GM19463 (cell line): ENCODE data around the gene NT5C3B.

Source experiments
- ATAC-seq: cut with Tn5 transposase; IDR thresholded peaks from one replicate; pipeline ENCODE4 v1.9.1; 2021; ENCODE audit warnings: mild to moderate bottlenecking, moderate library complexity; ENCODE audit not compliant: unreplicated experiment

The NT5C3B gene

GRCh38 chr17:41811549-41812380 lies 24.3 kb downstream of the NT5C3B start, which contains the start of gene P3H4:
TSS of gene P3H4 (minus strand) at chr17:41811949. CDS start at chr17:41811915, 34 bp downstream.
- no peak for ATAC-seq

- ATAC-seq = no peak
These were observed 25.1 kb downstream of the NT5C3B start for GRCh38 chr17:41810659-41811548.

DNA sequence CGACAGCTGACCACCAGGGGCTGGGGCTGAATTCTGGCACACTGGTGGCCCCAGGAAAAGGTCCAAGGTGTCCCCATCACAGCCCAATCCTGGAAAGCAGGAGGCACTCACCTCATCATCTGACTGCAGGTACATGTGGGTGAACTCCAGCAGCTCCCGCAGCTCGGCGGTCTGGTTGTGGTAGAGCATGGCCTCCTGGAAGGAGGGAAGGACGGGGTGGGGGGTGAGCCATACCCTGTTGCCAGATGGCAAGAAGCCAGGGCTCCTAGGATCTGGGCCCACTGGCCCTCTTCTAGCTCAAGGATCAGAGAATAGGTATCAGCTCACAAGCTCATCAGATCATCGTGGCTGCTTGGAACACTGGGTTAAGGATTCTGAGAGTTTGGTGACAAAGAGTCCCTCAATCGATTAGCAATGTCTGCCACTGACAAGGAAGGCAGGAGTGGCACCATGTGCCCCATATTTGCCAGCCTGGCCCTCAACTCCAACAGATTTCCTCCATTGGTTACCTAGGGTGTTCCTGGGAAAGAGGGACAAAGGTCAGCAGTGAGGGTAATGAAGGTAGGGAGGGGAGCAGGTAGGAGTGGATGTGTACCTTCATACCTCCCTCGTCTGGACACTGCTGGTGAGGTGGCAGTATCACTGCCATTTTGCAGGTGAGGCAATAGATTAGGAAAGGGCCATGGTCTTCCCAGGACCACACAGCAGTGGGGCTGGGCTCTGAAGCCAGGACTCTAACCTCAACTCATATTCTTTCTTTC lies 29.2 kb downstream of the NT5C3B start:
- ATAC-seq = no peak

GRCh38 chr17:41803049-41804020 lies 32.7 kb downstream of the NT5C3B start:
- ATAC-seq = no peak

DNA sequence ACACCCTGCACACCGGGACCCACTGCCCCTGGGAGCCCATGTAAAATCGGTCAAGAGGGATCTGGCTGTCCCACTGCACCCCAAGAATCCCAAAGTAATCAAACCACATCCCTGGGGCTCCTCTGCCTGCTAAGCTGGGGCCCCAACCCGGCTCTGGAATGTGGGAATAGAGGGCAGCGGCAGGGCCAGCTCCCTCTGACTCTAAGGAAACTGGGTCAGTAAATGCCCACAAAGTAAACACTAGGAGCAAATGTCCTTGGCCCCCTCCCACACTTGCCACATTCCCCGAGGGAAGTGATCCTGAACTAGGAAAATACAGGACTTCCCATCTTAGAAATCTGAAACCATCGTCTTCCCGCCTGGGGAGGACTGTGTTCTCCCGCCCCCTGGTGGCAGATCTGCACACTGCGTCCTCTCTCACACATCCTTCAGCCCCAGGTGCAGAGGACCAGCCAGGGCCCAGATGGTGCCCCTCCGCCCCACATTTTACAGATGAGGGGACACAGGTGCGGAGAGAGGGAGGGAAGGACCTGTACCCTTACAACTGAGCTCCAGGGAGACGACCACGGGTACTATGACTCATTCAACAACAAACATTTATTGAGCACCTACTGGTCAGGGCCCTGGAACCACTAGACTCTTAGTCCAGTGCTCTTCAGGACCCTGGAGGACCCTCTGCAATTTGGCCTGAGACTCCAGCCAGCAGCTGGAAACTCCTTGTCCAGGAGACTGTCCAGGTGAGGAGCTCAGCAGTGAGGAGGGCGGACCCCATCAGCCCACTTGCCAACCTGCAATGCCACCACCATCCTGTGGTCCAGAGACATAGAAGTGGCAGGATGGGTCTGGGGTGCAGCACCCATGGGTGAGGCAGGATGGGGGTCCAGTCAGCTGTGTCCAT lies 34.4 kb downstream of the NT5C3B start:
- no peak for ATAC-seq

GRCh38 chr17:41800601-41801373 lies 35.2 kb downstream of the NT5C3B start:
- ATAC-seq = no peak

- no peak for ATAC-seq
These were observed 36.7 kb downstream of the NT5C3B start for GRCh38 chr17:41799366-41799765.

GRCh38 chr17:41797377-41797776 lies 38.7 kb downstream of the NT5C3B start:
- ATAC-seq = no peak

DNA sequence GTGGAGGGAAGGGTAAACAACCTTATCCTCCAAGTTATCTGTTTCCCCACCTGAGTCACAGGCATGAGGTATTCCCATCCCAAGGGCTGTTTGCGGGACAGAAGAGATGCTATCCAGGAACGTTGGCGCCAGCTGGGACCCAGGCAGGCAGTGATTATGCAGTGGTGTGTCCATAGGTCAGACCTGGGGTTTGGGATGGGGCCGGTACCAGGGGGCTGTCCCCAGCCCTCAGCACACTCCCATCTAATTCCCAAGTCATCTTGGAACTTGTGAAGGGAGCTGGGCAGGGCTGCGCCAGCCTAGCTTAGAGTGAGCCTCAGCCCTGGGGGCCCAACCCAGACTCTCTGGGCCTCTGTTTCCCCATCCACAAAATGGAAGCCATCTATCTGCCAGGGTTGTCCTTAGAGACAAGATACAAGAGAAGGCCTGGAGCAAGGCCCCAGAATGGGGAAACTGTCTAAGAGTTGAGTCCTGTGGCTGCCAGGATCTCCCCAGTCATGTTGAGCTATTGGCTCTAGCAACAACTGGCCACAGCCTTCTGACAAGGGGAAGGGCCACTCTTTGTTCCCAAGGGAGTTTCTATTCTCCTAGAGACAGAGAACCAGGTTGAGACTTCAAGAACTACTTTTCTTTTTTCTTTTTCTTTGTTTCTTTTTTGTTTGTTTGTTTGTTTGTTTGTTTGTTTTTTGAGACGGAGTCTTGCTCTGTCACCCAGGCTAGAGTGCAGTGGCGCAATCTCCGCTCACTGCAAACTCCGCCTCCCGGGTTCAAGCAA lies 39.7 kb downstream of the NT5C3B start:
- ATAC-seq = no peak

DNA sequence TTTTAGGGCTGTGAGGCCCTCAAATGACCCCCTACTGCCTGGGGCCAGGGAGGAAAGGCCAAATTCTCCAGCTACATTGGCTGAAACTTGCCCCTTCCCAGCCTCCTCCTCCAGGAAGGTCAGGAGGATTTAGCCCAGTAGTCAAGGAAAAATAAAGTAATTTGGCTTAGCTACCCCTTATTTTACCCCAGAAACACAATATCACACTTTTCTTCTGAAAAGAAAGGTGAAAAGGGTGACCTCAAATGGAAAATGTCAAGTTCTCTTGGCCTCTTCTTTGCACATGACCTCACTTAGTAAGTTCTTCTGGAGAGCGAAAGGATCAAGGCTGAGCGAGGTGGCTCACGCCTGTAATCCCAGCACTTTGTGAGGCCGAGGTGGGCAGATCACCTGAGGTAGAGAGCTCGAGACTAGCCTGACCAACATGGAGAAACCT lies 41.5 kb downstream of the NT5C3B start:
- ATAC-seq = no peak

DNA sequence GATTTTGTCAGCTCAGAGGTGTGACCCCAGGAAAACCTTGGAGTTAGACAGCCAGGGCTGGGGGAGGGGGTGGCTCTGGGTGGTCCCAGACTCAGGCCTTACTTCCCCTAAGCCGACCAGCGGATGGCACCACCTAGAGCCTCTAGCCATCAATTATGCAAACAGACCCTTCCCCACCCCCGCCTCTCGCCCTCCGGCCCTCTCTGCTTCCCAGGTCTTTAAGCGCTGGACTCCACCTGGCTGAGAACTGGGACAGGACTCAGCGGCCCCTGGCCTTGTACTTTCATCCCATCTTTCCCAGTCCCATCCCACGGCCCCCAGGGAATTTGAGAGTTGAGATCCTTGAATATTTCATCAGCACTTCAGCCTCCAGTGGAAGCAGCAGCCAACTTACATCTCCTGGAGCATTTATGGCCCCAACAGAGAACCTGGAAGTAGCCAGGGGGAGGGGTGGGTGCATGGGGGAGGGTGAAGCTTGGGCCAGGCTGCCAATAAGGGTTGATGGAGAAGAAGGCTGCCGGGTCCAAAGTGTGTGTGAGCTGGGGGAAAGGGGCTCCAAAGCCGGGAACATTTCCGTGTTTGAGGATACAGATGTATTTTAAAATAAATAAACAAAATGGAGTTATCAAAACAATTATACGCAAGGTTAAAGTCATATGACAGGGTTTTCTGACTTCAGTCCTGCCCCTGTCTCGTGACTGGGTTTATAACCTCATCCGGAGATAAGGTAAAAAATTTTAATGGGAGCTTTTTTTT lies 42.1 kb downstream of the NT5C3B start:
- no peak for ATAC-seq

- ATAC-seq = no peak
These were observed 42.9 kb downstream of the NT5C3B start for GRCh38 chr17:41792845-41793783.

DNA sequence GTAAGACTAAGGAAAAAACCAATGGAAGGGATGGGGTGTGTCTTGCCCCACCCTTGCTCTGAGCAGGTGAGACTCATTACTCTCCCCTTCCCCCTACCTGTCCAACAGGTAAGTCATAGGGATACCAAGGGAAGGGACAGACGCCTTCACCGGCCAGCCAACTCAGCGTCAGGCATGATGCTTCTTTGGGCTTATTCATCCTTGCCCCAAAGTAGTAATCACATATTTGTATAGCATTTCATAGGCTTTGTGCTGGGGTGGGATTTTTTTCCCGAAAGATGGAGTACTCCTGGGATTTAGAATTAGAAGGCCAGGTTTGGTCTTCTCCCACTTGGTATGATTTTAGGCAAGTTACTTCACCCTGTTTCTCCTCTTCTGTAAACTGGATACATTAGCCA lies 49.0 kb downstream of the NT5C3B start:
- no peak for ATAC-seq

GRCh38 chr17:41786227-41787020 lies 49.6 kb downstream of the NT5C3B start, which contains the start of gene JUP:
TSS of gene JUP (minus strand) at chr17:41786711. CDS start at chr17:41771854, 14,857 bp downstream.
- no peak for ATAC-seq

- ATAC-seq = no peak
These were observed 50.2 kb downstream of the NT5C3B start for GRCh38 chr17:41785859-41786226.
